Left ventricle myocardium inferior (tissue), 1 donor: Measurements from ENCODE around the gene ATL1. TPM values are rescaled to one million over a fixed set of nuclear protein-coding genes. Genes with fewer than 3 reads are reported as not detected.
A peak's percentile ranks its signal among the peaks of the same experiment; 100 is the strongest.

Source experiments
- DNase-seq: peaks from one replicate; pipeline ENCODE4 v3.0.0-alpha.2; 2020
- H3K27ac ChIP-seq: fragments of 200-600 bp; replicated peaks from 2 replicates; pipeline ENCODE4 v1.8.0; 2021
- H3K27me3 ChIP-seq: fragments of 200-600 bp; 2 replicates; pipeline ENCODE4 v1.8.0; 2021; ENCODE audit warnings: low read depth
- H3K36me3 ChIP-seq: fragments of 200-600 bp; 2 replicates; pipeline ENCODE4 v1.8.0; 2021
- H3K4me1 ChIP-seq: fragments of 200-600 bp; 2 replicates; pipeline ENCODE4 v1.8.0; 2021
- H3K4me3 ChIP-seq: fragments of 200-600 bp; 2 replicates; pipeline ENCODE4 v1.8.0; 2021; ENCODE audit warnings: mild to moderate bottlenecking, moderate library complexity
- H3K9me3 ChIP-seq: fragments of 200-600 bp; replicated peaks from 2 replicates; pipeline ENCODE4 v1.8.0; 2021
- CTCF ChIP-seq: fragments of 200-600 bp; IDR thresholded peaks from 2 replicates; pipeline ENCODE4 v1.8.0; 2021; ENCODE audit warnings: antibody characterized with exemption, mild to moderate bottlenecking, borderline replicate concordance
- intact Hi-C: fragments of 100-400 bp; cut with micrococcal nuclease; formaldehyde crosslinking; loops from one replicate; pipeline ENCODE4 v1.11.0; 2022
- total RNA-seq: library from RNA; stranded (reverse); fragmentation: NEBNext Ultra II Directional; extraction: Animal tissue kit (Norgen Biotek cat#: 25700); gene quantifications from one replicate; pipeline ENCODE4 v1.2.1, GENCODE V29; 2021
- donor health status: DM: no; HTN: yes; CAD: no; lungs with severe emphysema.

ATL1 gene
- total RNA-seq, 1 donor from 2014 or later = 1.6 TPM

- no peak overlapping the region for H3K4me3 ChIP-seq
- H3K4me1 ChIP-seq = peaks cover 48% of the 10 kb centered on the region
- intact Hi-C loops = no loop called here
- no peaks in the 10 kb centered on the region for H3K27me3 ChIP-seq
- no peaks in the 10 kb centered on the region for H3K36me3 ChIP-seq
- no peak for DNase-seq
- H3K9me3 ChIP-seq = no peaks in the 10 kb centered on the region
- TF ChIP-seq CTCF = no peak
- H3K27ac ChIP-seq = no peak overlapping the region
Observed at GRCh38 chr14:50670196-50670865, 110.4 kb downstream of the ATL1 start.

DNA sequence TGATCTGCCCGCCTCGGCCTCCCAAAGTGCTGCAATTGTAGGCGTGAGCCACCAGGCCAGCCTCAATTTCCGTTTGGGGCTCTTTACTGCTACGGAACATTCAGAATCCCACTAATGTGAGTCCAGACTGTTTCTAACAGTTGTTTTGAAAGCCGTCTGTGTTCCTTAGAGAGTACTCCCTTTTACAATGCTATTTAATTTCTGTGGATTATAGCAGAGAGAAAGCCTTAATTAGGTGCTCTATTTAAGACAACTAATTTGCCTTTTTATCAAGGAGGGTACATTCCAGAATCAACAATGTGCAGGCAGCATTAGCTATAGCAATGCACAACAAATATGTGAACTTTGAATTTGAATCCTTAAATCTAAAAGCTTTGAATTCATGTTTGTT is 110.9 kb downstream of the ATL1 start:
- Histone ChIP-seq H3K9me3 (no peaks in the 10 kb centered on the region), H3K27ac (no peak overlapping the region), H3K4me1 (peaks cover 42% of the 10 kb centered on the region), H3K4me3 (no peak overlapping the region), H3K27me3 (no peaks in the 10 kb centered on the region), H3K36me3 (no peaks in the 10 kb centered on the region)
- DNase-seq = no peak
- intact Hi-C loops = no loop called here
- TF ChIP-seq CTCF = no peak

DNA sequence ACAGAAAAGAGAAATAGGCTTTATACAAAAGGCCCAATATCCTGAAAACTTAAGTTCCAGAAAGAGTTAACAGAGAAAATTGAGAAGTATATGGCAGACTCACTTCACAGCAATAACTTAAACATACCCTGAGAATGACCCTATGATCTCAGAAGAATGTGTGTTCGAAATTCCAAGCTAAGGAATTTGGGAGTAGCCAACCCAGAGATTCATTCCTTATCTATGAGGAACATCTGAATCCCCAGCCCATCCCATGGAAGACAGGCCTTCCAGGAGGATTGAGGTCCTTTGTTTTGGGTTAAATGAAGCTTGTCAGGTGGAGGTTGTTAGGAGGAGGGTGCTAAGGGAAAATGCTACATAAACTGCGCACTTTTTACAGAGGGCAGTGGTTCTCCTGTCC is 115.7 kb downstream of the ATL1 start:
- H3K4me3 ChIP-seq = no peak overlapping the region
- DNase-seq = no peak
- intact Hi-C loops = no loop called here
- H3K4me1 ChIP-seq = peaks cover 25% of the 10 kb centered on the region
- no peak for TF ChIP-seq CTCF
- H3K9me3 ChIP-seq = no peaks in the 10 kb centered on the region
- no peaks in the 10 kb centered on the region for H3K36me3 ChIP-seq
- no peaks in the 10 kb centered on the region for H3K27me3 ChIP-seq
- no peak overlapping the region for H3K27ac ChIP-seq

- H3K27ac ChIP-seq = peak overlapping the region; percentile 48
- intact Hi-C loops = no loop called here
Observed at GRCh38 chr14:50676814-50677516, 117.0 kb downstream of the ATL1 start.

DNA sequence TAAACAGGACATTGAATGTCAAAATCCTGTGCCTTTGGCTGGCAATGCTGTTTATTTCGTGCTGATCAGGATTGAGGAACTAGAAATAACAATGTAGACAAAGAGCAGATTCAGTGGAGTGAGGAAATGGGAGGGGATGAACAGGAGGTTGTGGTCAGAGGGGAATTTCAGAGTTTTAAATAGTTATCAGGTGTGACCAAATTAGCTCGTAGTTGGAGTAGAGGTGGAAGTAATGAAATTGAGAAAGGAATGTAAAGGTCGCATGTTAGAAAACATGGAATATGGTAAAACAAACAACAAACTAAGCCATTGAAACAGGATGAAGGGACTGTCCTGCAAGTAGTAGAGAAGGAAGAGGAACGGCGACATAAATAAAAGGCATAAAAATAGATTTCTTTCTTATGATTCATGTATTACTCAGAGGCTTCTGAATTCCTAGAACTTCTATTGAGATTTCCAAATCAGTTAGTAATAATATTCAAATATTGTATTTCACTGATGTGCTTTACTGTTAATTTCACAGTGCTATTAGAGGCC is 117.7 kb downstream of the ATL1 start:
- H3K36me3 ChIP-seq = no peaks in the 10 kb centered on the region
- H3K9me3 ChIP-seq = no peaks in the 10 kb centered on the region
- no peaks in the 10 kb centered on the region for H3K27me3 ChIP-seq
- no peak for TF ChIP-seq CTCF
- no peak for DNase-seq
- H3K27ac ChIP-seq = peak overlapping the region; percentile 48
- intact Hi-C loops = no loop called here
- H3K4me3 ChIP-seq = peak overlapping the region; percentile 5
- peaks cover 25% of the 10 kb centered on the region for H3K4me1 ChIP-seq

More at GRCh38 chr14:50676814-50677516, 117.0 kb downstream of the ATL1 start:
- Histone ChIP-seq H3K4me1 (peaks cover 25% of the 10 kb centered on the region), H3K36me3 (no peaks in the 10 kb centered on the region), H3K27me3 (no peaks in the 10 kb centered on the region), H3K4me3 (peak overlapping the region; percentile 5), H3K9me3 (no peaks in the 10 kb centered on the region)
- DNase-seq = no peak
- no peak for TF ChIP-seq CTCF
